Measurements from ENCODE around the gene FAM114A1. TPM values are rescaled to one million over a fixed set of nuclear protein-coding genes. Genes with fewer than 3 reads are reported as not detected.
A peak's percentile ranks its signal among the peaks of the same experiment; 100 is the strongest.

The FAM114A1 gene
- total and polyA plus RNA-seq, 12 donors = 8.0 to 35.5 (median 16.5) TPM

DNA sequence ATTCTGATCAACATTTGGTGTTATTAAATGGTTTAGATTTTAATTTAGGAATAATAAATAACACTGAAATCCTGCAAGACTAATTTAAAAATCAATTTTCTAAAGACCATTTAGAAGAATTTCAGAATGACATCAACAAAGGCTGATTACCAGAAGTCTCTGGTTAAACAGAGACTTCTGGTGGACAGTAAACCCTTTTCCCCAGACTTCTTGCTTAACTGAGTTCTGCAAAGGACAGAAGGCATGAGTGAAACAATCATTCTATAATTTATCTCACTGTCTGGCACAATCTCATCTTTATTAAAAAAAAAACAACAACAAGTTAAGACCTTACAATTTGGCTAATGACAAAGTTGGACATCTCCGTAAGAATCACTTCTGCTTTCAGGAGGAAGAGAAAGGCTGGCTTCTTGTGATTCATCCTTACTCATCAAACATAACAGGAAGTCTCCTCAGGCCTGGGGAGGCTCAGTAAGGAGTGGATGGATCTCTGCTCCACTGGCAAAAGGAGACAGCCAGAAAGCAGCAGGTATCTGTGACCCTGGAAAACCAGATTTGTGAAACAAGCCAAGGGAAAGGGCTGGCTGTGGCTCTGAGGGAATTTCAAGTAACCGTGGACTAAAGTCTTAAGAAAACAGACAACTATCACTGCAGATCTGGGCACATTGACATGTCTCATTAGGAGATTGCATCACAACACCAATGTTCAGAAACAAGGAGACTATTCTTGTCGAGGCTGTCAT lies 10.1 kb upstream of the FAM114A1 start:
- intact Hi-C loops (cut with DNase I) = loop anchor here in 8 of 10 donors (2.0 to 10.0 kb wide), 5 partner anchors 53 to 100 kb away; partner anchors contain the start of gene TLR1 (in 1 of the 8)
- peak in 1 of 2 donors; percentile 31 for DNase-seq
- TF ChIP-seq, protein P1, sequence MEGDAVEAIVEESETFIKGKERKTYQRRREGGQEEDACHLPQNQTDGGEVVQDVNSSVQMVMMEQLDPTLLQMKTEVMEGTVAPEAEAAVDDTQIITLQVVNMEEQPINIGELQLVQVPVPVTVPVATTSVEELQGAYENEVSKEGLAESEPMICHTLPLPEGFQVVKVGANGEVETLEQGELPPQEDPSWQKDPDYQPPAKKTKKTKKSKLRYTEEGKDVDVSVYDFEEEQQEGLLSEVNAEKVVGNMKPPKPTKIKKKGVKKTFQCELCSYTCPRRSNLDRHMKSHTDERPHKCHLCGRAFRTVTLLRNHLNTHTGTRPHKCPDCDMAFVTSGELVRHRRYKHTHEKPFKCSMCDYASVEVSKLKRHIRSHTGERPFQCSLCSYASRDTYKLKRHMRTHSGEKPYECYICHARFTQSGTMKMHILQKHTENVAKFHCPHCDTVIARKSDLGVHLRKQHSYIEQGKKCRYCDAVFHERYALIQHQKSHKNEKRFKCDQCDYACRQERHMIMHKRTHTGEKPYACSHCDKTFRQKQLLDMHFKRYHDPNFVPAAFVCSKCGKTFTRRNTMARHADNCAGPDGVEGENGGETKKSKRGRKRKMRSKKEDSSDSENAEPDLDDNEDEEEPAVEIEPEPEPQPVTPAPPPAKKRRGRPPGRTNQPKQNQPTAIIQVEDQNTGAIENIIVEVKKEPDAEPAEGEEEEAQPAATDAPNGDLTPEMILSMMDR (IDR thresholded peaks at IDR 0.05) = no peak
- no peaks in the 10 kb centered on the region for H3K9me3 ChIP-seq
- peak overlapping the region in 1 of 10 donors; percentile 53 for H3K4me3 ChIP-seq
- H3K27me3 ChIP-seq = no peaks in the 10 kb centered on the region
- 52 to 58% methylated on average over 3 of the region's 3 CpGs for WGBS, 2 donors
- ATAC-seq = peak in 7 of 8 donors; percentile 75 to 95 (median 85)
- no peaks in the 10 kb centered on the region for H3K36me3 ChIP-seq
- peak overlapping the region in 9 of 10 donors; percentile 5 to 93 (median 47) for H3K27ac ChIP-seq
- H3K4me1 ChIP-seq = peaks cover 0 to 30% (median 0%) of the 10 kb centered on the region in 9 donors

GRCh38 chr4:38858097-38858420 lies 9.5 kb upstream of the FAM114A1 start:
- ATAC-seq (no peak), DNase-seq (no peak)
- Histone ChIP-seq H3K36me3 (no peaks in the 10 kb centered on the region), H3K9me3 (no peaks in the 10 kb centered on the region), H3K27ac (peak overlapping the region; percentile 5 to 93 (median 48)), H3K27me3 (no peaks in the 10 kb centered on the region), H3K4me3 (no peak overlapping the region), H3K4me1 (peaks cover 0 to 30% (median 0%) of the 10 kb centered on the region in 9 donors)
- TF ChIP-seq, protein P1 (IDR thresholded peaks at IDR 0.05) = no peak
- 65 to 74% methylated on average over 3 of the region's 3 CpGs for WGBS, 2 donors
- intact Hi-C loops (cut with DNase I) = loop anchor here in 7 of 10 donors (2.0 to 10.0 kb wide), 4 partner anchors 53 to 101 kb away; partner anchors contain the start of gene TLR1 (in 1 of the 7)

DNA sequence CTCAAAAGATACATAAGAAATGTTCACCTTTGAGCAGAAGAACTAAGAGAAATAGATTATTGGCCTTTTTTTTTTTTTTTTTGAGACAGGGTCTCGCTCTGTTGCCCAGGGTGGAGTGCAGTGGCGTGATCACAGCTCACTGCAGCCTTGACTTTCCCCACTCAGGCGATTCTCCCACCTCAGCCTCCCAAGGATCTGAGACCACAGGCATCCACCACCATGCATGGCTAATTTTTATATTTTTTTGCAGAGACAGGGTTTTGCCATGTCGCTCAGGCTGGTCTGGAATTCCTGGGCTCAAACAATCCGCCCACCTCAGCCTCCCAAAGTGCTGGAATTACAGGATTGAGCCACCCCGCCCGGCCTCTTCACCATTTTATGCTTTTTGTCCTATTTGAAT lies 8.1 kb upstream of the FAM114A1 start:
- TF ChIP-seq, protein P1 (IDR thresholded peaks at IDR 0.05) = no peak
- ATAC-seq = no peak
- DNase-seq = no peak
- 99% methylated on average over 7 of the region's 7 CpGs for WGBS, 2 donors
- H3K4me3 ChIP-seq = no peak overlapping the region
- intact Hi-C loops (cut with DNase I) = loop anchor here in 7 of 10 donors (2.0 to 10.0 kb wide), 4 partner anchors 55 to 102 kb away; partner anchors contain the start of gene TLR1 (in 1 of the 7)
- H3K27me3 ChIP-seq = no peaks in the 10 kb centered on the region
- no peaks in the 10 kb centered on the region for H3K36me3 ChIP-seq
- H3K4me1 ChIP-seq = peaks cover 0 to 30% (median 0%) of the 10 kb centered on the region in 9 donors
- H3K27ac ChIP-seq = peak overlapping the region in 1 of 10 donors; percentile 93
- no peaks in the 10 kb centered on the region for H3K9me3 ChIP-seq

DNA sequence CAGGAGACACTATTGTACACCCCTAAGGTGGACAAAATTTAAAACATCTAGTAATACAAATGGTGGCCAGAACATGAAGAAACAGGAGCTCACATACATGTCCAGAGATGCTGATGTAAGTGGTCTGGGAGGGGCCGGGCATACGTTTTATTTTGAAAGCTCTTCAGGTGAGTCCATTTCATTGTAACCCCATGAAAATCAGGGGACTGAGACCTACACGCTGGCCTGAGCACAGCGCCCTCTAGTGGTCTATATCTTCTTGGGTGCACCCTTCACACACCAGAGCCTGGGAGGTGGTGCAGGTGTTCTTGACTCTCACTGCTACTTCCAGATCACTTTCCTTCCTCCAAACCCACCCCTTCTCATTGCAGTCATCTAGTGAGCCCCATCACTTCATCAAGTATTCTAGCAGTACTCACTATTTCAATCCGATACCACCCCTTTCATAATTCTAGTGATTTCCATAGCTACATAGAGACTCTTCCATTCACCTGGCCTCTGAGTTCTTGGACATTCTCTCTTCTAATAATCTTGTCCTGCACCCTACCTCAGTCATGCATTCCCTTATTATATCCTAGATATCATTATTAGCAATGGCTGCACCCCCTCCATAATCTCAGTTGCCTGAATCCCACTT lies 6.7 kb upstream of the FAM114A1 start:
- intact Hi-C loops (cut with DNase I) = loop anchor here in 1 of 10 donors (10.0 kb wide), 1 partner anchor 96 kb away; no protein-coding TSS in a partner anchor

More for the DNA sequence above, 6.7 kb upstream of the FAM114A1 start:
- Histone ChIP-seq H3K4me1 (peaks cover 0 to 30% (median 0%) of the 10 kb centered on the region in 9 donors), H3K27ac (no peak overlapping the region), H3K4me3 (no peak overlapping the region), H3K27me3 (no peaks in the 10 kb centered on the region), H3K9me3 (no peaks in the 10 kb centered on the region), H3K36me3 (no peaks in the 10 kb centered on the region)
- WGBS, 2 donors = 34% methylated on average over 5 of the region's 5 CpGs
- DNase-seq = peak in 1 of 2 donors; percentile 20
- ATAC-seq = peak in 1 of 8 donors; percentile 34
- TF ChIP-seq, protein P1 (IDR thresholded peaks at IDR 0.05) = peak; percentile 29 to 77 (median 61)
